Activated T-cell treated with anti-CD3 and anti-CD28 coated beads for 1 hour (primary cell): ENCODE measurements around the gene NRF1.

Experiments
- DNase-seq: peaks from one replicate; pipeline ENCODE4 v3.0.0-alpha.2; 2020; ENCODE audit warnings: low read depth

Gene NRF1

DNA sequence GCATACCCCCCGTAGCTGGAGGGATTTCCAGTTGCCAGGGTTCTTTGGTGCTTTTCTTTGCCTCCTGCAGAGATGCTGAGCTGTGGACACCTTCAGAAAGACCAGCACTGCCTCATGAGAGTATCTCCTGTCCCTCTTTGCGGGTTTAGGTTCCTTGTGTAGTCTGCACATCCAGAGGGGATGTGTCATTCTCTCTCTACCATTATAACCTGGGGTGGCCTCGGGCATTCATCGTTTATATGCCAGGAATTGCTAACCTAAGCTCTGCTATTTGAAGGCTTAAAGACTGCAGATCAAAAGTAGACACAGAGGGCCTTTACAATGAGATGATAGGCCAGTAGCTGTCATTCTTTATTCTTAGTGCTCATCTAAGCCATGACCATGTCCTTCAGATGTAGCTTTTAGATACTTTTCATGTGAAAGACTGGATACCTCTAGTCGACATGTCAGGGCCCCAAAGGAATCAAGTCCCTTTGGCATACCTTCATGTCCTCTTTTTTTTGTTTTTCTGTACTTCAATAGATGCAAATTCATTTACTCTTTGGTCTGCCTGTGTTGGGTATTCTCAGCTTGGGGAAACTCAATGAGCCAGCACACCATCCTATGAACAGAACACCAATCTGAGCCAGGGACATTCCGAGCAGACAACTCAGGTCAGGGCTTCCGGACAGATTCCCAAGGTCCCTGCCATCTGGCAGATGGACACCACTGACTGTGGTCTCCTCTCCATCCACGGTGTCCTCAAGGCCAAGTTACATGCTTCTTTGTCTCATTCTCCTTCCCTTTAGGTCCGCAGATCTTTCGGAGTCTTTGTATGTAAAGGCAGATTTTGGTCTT is 129.3 kb downstream of the NRF1 start:
- no peak for DNase-seq

DNA sequence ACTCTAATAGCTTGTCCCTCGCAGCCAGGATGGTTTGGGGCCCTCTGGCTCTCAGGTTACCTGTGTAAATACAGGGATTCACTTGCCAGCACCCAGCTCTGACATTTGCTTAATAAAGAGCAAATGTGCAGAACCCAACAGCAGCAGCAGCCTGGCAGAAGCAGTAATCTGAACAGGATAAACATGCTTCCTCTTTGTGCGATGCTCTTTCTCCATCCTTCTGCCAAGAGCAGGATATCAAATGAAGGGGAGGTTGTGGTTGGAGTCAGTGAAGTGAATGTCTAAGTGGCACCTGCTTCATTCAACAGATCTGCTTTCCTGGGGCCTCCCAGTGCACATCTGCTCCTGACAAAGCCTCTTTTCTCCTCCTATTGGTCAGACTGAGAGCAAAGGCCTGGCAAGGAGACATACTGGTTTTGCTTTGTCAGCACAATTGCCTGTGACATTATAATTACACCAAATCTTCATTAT is 130.3 kb downstream of the NRF1 start:
- no peak for DNase-seq

DNA sequence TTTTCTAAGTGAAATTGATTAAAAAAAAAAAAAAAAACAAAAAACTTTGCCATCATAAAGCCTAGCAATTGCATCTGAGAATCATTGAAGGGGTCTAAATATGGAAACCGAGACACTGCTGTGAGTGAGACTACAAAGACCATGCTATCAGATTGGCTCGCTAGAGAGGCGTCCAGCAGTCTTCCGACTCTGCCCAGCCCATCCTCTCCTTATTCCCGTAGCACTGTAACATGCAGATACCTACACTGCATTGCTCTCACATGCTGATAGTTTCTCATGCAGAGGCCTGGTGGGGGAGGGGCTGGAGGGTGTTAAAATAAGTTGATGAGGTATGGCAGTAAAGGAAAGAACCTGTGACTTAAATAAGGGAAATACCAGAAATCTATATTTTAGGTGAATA is 130.7 kb downstream of the NRF1 start:
- no peak for DNase-seq

DNA sequence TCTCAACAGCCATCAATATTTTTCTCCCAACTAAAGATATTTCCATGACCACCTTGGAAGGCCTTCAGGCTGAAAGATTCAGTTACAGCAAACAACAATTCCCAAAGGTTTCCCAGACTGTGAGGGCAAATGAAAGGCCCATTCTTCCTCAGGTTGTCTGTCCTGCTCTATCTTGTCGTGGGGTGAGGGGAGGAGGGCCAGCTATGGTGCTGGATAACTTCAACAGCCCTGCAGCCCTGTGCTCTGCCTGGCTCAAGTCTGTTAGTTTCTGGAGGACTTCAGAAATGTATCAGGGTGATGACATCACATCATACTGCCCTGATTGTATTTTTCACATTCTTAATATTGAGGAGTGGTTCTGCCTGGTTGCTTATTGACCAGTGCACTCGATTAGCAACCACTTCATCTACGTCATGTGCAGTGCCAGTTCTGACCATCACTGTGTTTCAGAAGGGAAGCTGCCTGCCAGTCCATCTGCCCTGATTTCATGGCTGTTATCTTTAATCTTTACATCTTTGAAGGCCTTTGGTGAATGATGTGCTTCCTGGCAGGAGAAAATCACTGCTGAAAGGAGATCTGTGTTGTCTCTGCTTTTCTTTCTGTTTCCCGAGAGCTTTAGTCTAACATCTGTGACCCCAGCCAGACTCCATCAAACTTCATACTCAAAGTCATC is 135.5 kb downstream of the NRF1 start:
- DNase-seq: no peak

DNA sequence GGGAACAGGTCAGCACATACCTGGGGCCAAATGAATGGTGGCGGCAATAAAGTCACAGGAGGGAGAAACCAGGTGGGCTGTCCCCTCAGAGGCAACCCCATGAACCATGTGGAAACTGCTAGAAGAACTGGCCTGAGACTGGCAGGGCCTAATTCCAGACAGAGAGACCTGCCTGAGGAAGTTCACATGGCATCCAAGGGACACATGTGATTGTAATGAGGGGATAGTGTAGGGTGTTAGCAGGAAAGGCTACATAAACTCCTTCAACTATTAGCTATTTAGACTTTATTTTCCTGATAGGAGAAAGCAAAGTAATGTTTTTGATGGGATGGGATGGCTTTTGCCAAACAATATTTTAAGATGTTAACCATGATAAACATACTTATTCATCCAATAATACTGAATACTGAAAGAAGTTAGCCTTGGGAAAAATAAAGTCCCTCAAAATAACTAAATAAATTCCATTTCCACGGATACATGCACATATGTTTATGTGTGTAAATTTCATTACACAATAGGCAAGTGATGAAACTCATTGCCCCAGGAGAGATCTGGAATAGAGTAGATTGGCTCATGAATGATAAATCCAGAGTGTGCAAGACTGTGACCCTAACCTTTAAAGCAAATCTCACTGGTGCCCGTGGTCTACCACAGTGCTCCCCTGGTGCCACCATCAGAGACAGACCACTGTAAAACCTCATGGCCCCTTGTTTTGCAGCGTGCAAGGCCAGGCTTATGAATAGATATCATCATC is 137.0 kb downstream of the NRF1 start:
- DNase-seq: no peak

DNA sequence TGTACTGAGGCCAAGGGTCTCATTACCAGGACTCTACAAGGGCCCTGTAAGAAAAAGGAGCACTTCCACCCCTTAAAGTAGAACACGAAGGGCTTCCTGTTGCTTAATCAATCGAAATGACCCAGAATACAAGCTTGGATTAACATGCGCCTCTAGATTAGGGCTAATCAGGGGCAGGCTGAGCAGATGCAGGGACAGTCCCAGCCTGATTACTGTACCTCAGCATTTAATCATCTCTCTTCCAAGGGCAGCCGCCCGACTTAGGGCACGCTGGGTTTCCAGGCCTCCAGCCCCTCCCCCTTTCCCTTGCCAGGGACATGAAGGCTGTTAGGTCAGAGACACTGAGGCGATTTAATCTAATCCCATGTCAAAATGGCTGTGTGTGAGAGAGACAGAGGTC is 138.6 kb downstream of the NRF1 start:
- no peak for DNase-seq

DNA sequence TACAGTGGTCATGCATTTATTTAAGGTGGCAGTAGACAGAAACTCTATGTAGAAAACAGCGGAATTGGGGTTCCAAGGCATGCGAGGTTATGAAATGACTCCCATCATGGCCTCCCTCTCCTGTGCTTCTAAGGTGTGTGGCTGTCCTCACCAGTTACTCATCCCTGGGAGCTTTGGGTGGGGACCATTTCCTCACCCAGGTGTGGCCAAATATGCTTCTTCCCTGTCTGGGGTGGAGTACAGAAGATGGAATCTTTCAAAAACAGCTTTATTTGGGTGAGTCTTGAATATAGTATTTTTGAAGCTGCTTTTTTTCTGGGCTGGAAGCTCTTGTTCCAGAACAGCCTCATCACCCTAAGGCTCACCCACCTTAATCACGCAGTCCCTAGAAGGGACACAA is 139.0 kb downstream of the NRF1 start:
- no peak for DNase-seq

DNA sequence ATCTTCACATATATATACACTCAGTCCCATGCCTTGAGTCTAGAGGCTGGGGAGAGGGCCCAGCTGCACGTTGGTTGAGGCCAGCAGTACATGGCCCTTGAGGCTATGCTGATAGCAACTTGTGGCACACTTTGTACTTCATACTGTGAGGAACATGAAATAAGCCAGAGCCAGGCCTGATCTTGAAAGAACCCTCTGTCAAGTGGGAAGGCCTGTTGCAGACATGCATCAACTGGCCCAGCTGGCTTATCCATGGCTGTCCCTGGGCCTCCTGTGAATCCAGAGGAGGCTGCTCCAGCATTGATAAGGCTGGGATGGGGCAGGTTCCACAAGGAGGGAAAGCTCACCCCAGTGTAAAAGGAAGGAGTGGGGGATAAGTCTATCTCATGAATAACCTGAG is 140.4 kb downstream of the NRF1 start:
- DNase-seq: no peak

DNA sequence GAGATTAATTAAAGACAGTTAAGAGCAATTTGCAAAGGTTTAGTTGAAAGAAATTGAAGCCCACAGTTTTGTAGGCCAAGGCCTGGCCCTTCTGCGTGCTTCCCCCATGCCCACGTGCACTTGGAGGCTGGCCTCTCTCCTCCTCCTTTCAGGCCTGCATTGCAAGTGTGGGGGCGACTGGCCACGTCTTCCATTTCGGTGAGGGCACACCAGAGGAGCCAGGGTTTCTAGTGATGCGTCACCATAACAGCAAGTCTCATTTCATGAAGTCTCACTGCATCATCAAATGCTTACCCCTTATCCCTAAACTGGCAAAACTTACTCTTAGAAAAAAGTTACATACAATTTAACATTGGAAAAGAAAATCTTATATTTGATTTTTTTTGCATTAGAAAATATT is 141.2 kb downstream of the NRF1 start:
- DNase-seq: no peak

DNA sequence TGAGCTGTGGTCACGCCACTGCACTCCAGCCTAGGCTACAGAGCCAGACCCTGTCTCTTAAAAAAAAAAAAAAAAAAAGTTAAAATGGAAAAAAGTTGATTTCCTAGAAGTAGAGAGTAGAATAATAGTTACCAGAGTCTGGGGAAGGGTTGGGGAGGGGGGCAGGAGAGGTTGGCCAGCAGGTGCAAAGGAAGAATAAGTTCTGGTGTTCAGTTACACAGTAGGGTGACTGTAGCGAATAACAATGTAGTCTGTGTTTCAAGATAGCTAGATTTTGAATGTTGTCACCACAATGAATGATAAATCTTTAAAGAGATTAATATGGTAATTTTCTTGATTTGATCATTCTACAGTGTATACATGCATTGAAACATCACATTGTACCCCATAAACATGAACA is 142.9 kb downstream of the NRF1 start:
- no peak for DNase-seq

DNA sequence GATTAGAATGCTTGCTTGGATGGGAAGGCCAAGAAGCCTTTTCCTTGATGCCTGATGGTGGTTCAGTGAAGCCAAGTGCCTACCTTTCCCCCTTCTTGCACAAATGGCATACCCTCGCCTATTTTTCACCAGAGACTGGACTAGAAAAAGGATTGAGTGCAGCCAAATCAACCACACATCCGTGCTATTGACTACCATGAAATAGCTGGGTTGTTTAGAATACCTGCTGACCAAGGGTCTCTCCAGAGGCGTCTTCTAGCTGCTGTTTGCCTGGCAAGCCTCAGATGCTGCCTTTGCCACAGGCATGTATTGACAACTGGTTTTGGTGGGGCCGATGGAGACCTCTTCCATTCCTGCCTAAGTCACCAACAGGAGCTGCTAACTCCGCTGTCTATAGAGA is 146.5 kb downstream of the NRF1 start:
- DNase-seq: no peak

DNA sequence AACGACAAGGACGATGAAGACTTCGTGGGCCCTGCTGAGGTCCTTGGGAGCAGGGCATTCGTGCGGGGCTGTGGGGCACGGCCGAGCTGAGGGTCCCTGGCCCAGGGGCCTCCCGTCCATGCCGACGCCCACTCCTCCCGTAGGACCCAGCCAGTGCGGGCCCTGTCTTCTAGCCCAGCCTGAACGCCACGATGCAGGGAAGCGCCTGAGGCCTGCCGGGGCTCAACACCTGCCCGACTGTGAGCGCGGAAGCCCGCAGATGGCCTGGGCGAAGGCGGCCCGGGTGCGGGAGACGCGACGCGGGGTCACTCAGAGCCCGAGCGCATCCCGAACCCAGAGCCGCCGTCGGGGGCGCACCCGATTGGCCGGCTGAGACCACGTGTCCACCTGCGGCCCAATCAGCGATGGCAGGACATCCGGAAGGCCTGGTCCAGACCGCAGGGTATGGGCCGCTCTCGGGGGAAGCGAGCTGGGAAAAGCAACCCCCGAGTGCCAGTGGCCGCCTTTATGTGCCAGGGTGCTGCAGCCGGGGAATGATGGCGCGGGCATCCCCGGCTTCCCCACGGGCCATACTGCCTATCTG is 151.0 kb downstream of the NRF1 start:
- DNase-seq: no peak

DNA sequence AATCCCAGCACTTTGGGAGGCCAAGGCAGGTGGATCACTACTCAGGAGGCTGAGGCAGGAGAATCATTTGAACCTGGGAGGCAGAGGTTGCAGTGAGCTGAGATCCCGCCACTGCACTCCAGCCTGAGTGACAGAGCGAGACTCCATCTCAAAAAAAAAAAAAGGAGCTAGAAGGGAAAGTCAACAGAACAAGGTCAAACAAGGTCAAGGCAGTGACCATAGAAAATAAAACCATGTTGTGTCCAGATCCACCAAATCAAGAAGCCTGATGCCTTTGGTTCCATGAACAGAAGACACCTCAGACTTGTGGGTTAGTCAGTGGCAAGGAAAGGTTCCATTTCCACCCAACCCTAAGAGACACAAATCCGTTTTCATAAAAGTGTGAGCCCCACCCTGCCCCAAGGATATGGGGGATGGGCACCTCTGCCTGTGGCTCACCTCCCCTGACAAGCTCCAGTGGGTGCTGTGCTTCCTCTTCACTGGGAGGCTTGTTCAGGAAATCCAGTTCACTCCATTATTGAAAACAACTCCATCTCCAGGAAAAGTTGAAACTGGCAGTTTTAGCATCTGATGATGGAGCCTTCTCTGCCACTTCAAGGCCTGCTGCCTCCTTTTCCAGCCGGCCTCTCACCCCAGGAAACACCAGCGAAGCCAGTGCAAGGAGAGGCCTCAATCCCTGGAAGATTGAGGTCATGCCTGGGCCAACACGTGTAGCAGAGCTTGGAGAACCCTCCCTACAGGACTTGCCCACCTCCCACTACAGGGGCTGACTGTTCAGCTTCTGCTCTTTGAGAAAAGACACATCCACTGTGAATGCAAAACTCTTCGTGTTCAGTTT is 152.9 kb downstream of the NRF1 start:
- DNase-seq: no peak

DNA sequence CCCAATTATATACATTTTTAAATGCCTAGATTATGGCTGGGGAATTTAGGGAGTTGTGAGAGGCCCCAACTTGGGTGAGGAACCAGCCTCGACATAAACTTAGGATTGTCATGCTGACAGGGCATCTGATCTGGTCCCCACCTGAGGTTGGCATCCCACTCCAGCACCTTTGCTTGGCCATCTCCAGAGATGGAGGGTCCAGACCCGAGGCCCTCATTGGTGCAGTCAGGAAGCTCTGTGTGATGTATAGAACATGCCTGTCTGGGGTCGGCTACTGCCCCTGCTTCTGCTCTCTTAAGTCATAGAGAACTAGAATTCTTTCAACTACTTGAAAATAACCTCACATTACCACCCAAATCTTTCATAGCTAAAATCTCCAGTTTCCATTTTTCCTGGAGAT is 153.8 kb downstream of the NRF1 start:
- no peak for DNase-seq

DNA sequence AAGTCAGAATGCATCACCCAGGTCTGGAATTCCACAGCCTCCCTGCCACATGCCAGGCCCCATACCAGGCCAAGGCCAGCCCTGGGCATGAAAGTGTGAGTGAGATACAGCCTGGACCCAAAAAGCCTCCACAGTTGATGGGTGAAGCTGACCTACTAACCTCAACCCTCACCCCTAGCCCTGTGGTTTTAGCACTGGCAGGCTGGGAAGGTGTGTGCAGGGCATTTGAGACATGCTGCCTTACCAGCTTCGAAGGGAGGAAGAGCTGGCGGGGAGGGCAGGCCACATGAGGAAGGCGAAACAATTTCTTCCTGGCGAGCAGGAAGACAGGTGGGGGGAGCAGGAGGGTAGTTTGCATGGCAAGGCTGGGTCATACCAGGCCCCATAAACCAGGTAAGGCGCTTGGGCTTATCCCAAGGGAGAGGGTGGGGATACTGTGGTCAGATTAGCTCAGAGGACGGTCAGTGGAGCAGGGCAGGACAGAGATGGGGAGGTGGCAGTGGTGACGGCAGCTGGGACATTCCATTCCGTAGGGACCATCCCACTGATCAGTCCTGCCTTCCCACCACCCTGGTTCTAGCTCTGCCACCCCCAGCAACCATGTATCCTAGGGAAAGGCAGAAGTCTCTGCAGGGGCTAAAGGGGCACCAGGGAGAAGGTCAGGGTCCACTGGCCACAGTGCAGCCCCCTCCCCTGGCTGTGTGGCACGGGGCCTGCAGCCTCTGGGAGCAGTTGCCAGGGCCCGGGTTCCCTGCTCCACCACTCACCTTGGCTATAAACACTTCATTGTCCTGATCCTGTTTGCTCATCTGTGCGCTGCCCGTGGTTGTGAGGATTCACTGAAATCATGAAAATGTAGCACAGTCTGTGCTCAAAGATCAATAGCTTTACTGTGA is 155.8 kb downstream of the NRF1 start:
- DNase-seq: no peak

DNA sequence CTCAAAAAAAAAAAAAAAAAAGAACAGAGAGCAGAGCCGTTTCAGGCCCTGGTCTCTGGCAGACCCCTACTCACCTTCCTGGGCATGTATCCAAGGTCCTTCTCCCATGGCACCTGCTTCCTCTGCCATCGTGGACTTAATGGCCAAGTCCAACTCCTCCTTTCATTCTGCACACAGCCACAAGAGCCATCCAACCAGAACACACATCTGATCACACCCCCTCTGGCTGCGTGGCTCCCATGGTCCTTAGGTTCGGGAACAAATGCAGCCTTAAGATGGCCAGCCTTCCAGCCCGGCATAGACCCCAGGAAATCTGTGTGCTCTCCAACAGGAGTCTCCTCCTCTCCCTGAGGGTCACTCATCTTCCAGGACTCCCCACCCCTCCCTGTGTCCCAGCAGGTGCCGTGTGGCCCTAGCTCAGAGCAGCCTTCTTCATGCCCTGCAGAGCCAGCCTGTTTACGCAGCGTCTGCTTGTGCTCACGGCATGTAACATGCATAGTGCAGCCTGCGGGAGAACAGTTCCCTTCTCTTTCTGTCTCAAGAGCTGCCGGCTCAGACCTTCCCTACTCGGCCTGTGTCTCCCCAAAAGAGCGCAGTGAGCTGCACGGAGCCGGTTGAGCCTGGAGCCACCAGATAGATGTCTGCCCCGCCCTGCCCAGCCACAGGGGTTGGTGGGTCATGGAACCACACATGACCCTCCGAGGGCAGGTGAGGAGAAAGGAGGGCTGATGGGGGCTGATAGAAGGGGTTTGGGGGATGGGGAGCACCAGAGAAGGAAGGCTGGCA is 157.3 kb downstream of the NRF1 start:
- no peak for DNase-seq

DNA sequence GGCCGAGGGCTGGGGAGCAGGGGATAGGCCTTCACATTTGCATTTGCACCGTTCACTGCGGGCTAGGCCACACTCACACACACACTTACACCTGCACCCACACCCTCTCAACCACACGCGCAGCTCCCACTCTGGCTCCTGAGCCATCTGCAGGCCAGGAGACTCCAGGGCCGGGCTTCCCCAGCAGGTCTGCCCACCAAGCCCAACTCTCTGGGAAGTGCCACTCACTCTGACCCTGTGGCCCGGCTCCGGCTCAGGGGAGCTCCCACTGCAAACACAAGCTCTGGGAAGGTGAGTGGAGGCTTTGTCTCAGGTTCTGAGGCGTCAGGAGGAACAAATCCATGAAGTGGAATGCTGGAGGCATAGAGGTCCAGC is 157.9 kb downstream of the NRF1 start:
- no peak for DNase-seq

DNA sequence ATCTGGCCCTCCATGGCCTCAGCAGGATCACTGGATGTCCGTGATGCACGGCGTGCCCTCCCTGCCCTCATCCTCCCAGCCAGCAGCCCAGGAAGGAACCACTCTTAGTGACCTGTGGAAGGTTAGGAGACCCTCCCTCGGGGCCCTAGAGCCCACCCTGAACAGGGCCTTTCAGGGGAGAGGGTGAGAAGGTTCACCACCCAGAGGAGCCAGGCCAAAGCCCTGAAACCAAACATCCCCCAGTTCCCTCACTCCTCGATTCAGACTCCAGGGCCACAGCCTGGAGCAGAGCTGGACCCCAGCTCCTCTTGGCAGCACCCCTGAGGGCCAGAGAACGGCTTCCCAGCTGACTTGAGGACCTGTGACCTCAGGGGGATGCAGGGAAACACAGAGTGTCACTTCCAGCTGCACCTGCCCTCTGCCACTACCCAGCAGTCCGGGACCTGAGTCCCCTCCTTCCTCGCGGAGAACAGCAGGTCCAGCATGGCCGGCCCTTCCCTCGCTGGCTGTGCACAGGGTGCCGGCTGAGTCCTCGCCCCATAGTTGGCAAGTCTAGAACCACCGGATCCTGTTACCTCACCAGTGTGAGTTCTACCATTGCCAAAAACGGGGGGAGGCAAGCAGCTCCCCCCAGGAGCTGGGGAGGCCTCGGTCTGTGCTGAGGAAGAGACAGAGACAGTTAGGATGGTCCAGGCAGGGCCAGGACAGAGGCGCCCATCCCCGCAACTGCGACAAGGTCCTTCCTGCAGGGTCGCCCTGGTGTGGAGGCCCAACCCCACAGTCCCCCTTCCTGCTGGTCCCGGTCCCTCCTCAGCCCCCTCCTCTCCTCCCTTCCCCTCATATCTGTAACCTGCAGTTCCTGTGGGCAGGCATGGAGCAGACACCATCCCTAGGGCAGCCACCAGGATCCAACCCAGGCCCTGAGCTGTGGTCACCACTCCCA is 158.6 kb downstream of the NRF1 start:
- DNase-seq: no peak
